Duodenal mucosa (tissue), 2 donors: ENCODE data around the gene SNX21.
"Not testable (repeated sequence)": the region's sequence is repeated elsewhere in the genome, so short reads cannot be mapped to it uniquely, and the experiment has no call there.

Experiments
- H3K27ac ChIP-seq: one replicate; pipeline ENCODE4 v1.7.0; 2013; ENCODE audit warnings: low read depth, low read length
- H3K27me3 ChIP-seq, 2 donors: one replicate each; pipeline ENCODE4 v1.7.0; 2013; ENCODE audit warnings: low read length in 2 of 2, control low read depth in 1 of 2; ENCODE audit not compliant: insufficient read depth in 2 of 2, control insufficient read depth in 1 of 2
- H3K36me3 ChIP-seq, 2 donors: one replicate each; pipeline ENCODE4 v1.7.0; 2013; ENCODE audit warnings: low read length in 2 of 2, control low read depth in 1 of 2; ENCODE audit not compliant: insufficient read depth in 2 of 2, control insufficient read depth in 1 of 2
- H3K4me1 ChIP-seq, 2 donors: one replicate each; pipeline ENCODE4 v1.7.0; 2013; ENCODE audit warnings: low read length in 2 of 2, control low read depth in 1 of 2; ENCODE audit not compliant: insufficient read depth in 2 of 2, control insufficient read depth in 1 of 2
- H3K4me3 ChIP-seq, 2 donors: one replicate each; pipeline ENCODE4 v1.7.0; 2013; ENCODE audit warnings: low read length in 2 of 2, low read depth in 1 of 2
- H3K9ac ChIP-seq, 2 donors: one replicate each; pipeline ENCODE4 v1.7.0; 2013; ENCODE audit warnings: low read length in 2 of 2, low read depth in 1 of 2
- H3K9me3 ChIP-seq, 2 donors: one replicate each; pipeline ENCODE4 v1.7.0; 2013; ENCODE audit warnings: low read length in 2 of 2, control low read depth in 1 of 2; ENCODE audit not compliant: control insufficient read depth in 1 of 2

Gene SNX21

GRCh38 chr20:45821947-45822346, 11.7 kb upstream of the SNX21 start:
- Histone ChIP-seq H3K27me3 (peaks cover 0 to 3% of the 10 kb centered on the region in 2 donors), H3K4me3 (peak overlapping the region in 1 of 2 donors; percentile 1), H3K9me3 (no peaks in the 10 kb centered on the region), H3K4me1 (peaks cover 11 to 31% of the 10 kb centered on the region in 2 donors), H3K27ac (no peak overlapping the region), H3K9ac (no peak overlapping the region), H3K36me3 (no peaks in the 10 kb centered on the region)

DNA sequence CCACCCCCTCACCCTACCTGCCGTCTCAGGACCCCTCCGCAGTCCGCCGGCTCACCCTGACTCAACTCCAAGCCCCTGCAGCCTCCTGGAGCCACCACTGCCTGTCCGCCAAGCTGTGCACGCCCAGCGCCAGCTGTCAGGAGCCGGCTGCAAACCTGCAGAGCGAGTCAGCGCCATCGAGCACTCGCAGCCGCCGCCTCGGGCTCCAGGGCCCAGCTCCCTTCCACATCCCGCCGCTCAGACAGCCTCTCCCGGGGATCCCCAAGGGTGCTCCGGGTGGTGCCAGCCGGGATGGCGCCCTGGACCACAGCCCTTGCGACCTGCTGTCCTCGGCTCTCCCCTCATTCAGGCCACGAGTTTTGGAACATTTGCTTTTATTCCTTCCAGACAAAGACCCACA, 10.7 kb upstream of the SNX21 start:
- Histone ChIP-seq H3K4me1 (peaks cover 11 to 31% of the 10 kb centered on the region in 2 donors), H3K27me3 (peaks cover 0 to 3% of the 10 kb centered on the region in 2 donors), H3K9me3 (no peaks in the 10 kb centered on the region), H3K36me3 (no peaks in the 10 kb centered on the region), H3K27ac (no peak overlapping the region), H3K4me3 (peak overlapping the region; percentile 40 to 42), H3K9ac (no peak overlapping the region)

DNA sequence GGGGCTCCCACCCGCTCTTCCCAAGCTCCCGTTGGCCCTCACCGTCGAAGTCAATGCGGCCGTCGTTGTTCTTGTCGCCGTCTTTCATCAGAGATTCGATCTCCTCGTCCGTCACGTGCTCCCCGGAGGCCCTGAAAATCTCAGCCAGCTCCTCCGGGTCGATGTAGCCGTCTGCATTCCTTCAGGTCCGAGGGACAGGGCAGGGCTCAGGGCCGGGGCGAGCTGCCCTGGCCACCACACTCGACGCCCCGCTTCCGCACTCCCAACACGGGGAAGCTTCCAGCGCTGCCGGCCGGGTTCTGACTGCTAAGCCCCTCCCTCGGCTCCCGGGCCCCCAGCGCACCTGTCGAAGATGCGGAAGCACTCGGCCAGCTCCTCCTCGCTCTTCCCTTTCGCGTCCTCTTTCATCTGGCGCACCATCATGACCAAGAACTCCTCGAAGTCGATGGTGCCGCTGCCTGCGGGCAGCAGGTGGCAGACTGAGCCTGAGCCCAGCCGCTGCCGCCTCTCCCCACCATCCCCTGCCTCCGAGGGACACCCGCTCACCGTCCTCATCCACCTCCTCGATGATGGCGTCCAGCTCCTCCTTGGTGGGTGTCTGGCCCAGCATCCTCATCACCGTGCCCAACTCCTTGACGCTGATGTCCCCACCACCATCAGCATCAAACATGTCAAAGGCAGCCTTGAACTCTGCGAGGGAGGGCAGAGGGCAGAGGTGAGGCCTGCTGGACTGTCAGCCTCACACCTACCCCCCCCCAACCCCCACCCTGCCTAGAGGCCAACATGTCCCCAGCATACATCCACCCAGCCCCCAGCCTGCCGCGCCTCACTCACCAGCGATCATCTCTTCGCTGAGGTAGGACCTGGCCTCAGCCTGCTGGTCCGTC, 9.4 kb upstream of the SNX21 start:
- Histone ChIP-seq H3K27ac (no peak overlapping the region), H3K9ac (peak overlapping the region in 1 of 2 donors; percentile 32), H3K9me3 (no peaks in the 10 kb centered on the region), H3K36me3 (no peaks in the 10 kb centered on the region), H3K27me3 (peaks cover 0 to 3% of the 10 kb centered on the region in 2 donors), H3K4me1 (peaks cover 11 to 31% of the 10 kb centered on the region in 2 donors), H3K4me3 (peak overlapping the region; percentile 56 to 61)

- no peak overlapping the region for H3K4me3 ChIP-seq
- H3K9me3 ChIP-seq: no peaks in the 10 kb centered on the region
- peaks cover 11 to 30% of the 10 kb centered on the region in 2 donors for H3K4me1 ChIP-seq
- peaks cover 0 to 3% of the 10 kb centered on the region in 2 donors for H3K27me3 ChIP-seq
- no peaks in the 10 kb centered on the region for H3K36me3 ChIP-seq
- no peak overlapping the region for H3K27ac ChIP-seq
- no peak overlapping the region for H3K9ac ChIP-seq
Measured at GRCh38 chr20:45826381-45827019, 7.1 kb upstream of the SNX21 start.

DNA sequence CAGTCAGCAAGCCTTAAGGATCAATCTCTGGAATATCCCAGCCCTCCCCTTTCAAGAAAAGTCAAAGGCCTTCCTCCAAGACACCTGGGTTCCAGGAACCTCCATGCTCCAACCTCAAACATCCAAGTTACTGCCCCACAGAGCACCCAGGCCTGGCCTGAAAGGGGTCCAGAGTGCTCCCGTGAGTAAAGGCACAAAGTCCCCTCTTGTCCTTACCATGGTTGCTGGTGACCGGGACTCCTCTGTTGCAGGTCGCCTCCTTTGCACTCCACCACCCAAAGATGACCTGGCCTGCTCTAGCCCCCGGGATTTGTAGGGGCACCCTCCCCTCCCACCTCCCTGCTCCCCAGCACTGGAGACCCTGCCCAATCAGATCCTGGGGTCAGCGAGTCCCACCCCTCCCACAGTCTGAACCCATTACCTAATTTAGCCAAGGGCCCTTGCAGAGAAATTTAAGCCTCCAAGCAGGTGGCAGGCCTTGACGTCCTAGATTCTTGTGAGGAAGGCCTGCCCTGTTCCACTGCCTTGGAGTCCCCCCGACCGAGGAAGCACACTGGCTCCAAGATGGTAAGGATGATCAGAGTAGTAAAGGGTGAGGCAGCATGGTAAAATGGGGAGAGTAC, 6.5 kb upstream of the SNX21 start, which contains the start of gene TNNC2:
Gene TNNC2 (minus strand): TSS at position 283 of the 623 bp plus-strand sequence. CDS start 64 bp downstream, at position 219.
- Histone ChIP-seq H3K4me1 (peaks cover 11 to 23% of the 10 kb centered on the region in 2 donors), H3K27me3 (peaks cover 0 to 3% of the 10 kb centered on the region in 2 donors), H3K9me3 (no peaks in the 10 kb centered on the region), H3K4me3 (no peak within 1 kb of the TSS), H3K27ac (no peak within 1 kb of the TSS), H3K9ac (no peak within 1 kb of the TSS), H3K36me3 (no peaks in the 10 kb centered on the region)

GRCh38 chr20:45827712-45828111, 5.9 kb upstream of the SNX21 start:
- Histone ChIP-seq H3K9me3 (no peaks in the 10 kb centered on the region), H3K27me3 (peaks cover 0 to 3% of the 10 kb centered on the region in 2 donors), H3K27ac (no peak overlapping the region), H3K4me1 (peaks cover 9 to 19% of the 10 kb centered on the region in 2 donors), H3K9ac (no peak overlapping the region), H3K4me3 (no peak overlapping the region), H3K36me3 (no peaks in the 10 kb centered on the region)

DNA sequence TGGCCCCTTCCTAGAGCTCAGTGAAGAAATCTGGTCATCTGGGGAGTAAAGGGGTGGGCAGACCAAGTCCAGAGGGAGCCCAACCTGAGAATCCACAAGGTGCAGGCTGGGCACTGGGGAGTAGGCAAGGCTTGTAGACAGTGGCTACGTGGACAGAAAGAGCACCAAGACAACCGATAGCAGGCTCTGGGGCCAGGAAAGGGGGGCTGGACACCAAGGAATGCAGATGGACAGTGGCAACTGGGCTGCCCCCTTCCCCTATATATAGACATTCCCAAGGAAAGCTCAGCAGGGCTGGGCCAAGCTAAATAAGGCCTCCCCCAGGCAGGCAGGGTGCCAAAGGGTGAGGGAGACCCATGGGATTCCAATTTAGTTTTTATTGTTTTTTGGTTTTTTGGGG, 5.0 kb upstream of the SNX21 start:
- Histone ChIP-seq H3K36me3 (no peaks in the 10 kb centered on the region), H3K9ac (no peak overlapping the region), H3K27ac (no peak overlapping the region), H3K4me1 (peaks cover 10 to 18% of the 10 kb centered on the region in 2 donors), H3K9me3 (no peaks in the 10 kb centered on the region), H3K27me3 (no peaks in the 10 kb centered on the region), H3K4me3 (no peak overlapping the region)

- not testable (repeated sequence) for H3K9ac ChIP-seq, H3K4me3 ChIP-seq, H3K27ac ChIP-seq, H3K36me3 ChIP-seq, H3K9me3 ChIP-seq, H3K27me3 ChIP-seq
- peaks cover 15 to 16% of the 10 kb centered on the region in 2 donors for H3K4me1 ChIP-seq
Measured at GRCh38 chr20:45829673-45830106, 3.9 kb upstream of the SNX21 start.

GRCh38 chr20:45832619-45833018, 980 bp upstream of the SNX21 start:
- Histone ChIP-seq H3K9me3 (no peaks in the 10 kb centered on the region), H3K27me3 (no peaks in the 10 kb centered on the region), H3K36me3 (no peaks in the 10 kb centered on the region), H3K4me1 (peaks cover 26 to 28% of the 10 kb centered on the region in 2 donors), H3K4me3 (peak overlapping the region in 1 of 2 donors; percentile 82), H3K9ac (peak overlapping the region in 1 of 2 donors; percentile 65), H3K27ac (peak overlapping the region; percentile 83)
